IMR-90 (cell line): ENCODE results near the gene ALDH18A1. TPM values are rescaled to one million over a fixed set of nuclear protein-coding genes. Genes with fewer than 3 reads are reported as not detected.

ENCODE experiments used
- ATAC-seq: fragments of 200-7000 bp; cut with Tn5 transposase; 2 replicates; pipeline ENCODE4 v1.9.1; 2020; ENCODE audit warnings: low read depth, mild to moderate bottlenecking, moderate library complexity
- BruUV-seq: library from RNA; stranded (reverse); fragments of 400-500 nt; replicated peaks from 2 replicates; lab custom pipeline; 2021; lab: Mats Ljungman, UMichigan
- CTCF ChIA-PET: fragments of 300-600 bp; formaldehyde crosslinking; extraction: SDS; loops from one replicate; lab custom pipeline; 2021; ENCODE audit warnings: antibody characterized with exemption; lab: Yijun Ruan, JAX
- POLR2A ChIA-PET: fragments of 300-600 bp; sonication (Branson Sonifier 250); formaldehyde crosslinking; loops from one replicate; lab custom pipeline; 2022; ENCODE audit warnings: antibody characterized with exemption; ENCODE audit not compliant: unreplicated experiment; lab: Charles Lee
- DNase-seq: peaks from one replicate; pipeline ENCODE4 v3.0.0; 2013
- H2AFZ ChIP-seq: replicated peaks from 2 replicates; pipeline ENCODE3; 2013; ENCODE audit warnings: low read length, mild to moderate bottlenecking; ENCODE audit not compliant: poor library complexity
- H2AK5ac ChIP-seq: 2 replicates; pipeline ENCODE4 v1.6.1; 2013; ENCODE audit warnings: low read depth, low read length, inconsistent platforms
- H2AK9ac ChIP-seq: replicated peaks from 2 replicates; pipeline ENCODE3; 2013; ENCODE audit warnings: mild to moderate bottlenecking, low read depth, low read length, moderate library complexity; ENCODE audit not compliant: poor library complexity
- H2BK120ac ChIP-seq: 2 replicates; pipeline ENCODE4 v1.6.1; 2013; ENCODE audit warnings: low read depth, low read length, inconsistent platforms
- H2BK15ac ChIP-seq: 3 replicates; pipeline ENCODE4 v1.6.1; 2013; ENCODE audit warnings: low read depth, low read length, inconsistent platforms
- H2BK20ac ChIP-seq: 2 replicates; pipeline ENCODE4 v1.6.1; 2013; ENCODE audit warnings: low read depth, mild to moderate bottlenecking, inconsistent platforms, low read length, moderate library complexity
- H2BK5ac ChIP-seq: 2 replicates; pipeline ENCODE4 v1.6.1; 2013; ENCODE audit warnings: mild to moderate bottlenecking, low read depth, low read length, inconsistent platforms; ENCODE audit not compliant: poor library complexity, severe bottlenecking
- H3K14ac ChIP-seq: replicated peaks from 2 replicates; pipeline ENCODE4 v1.6.1; 2013; ENCODE audit warnings: low read depth, low read length, inconsistent platforms
- H3K18ac ChIP-seq: 2 replicates; pipeline ENCODE4 v1.6.1; 2013; ENCODE audit warnings: low read depth, low read length, control low read depth
- H3K23ac ChIP-seq: 2 replicates; pipeline ENCODE4 v1.6.1; 2013; ENCODE audit warnings: low read depth, low read length, inconsistent platforms
- H3K27ac ChIP-seq: 2 replicates; pipeline ENCODE4 v1.5.1; 2013; ENCODE audit warnings: mild to moderate bottlenecking, control low read depth, low read length; ENCODE audit not compliant: insufficient read depth
- H3K27me3 ChIP-seq: 2 replicates; pipeline ENCODE4 v1.6.1; 2013; ENCODE audit warnings: low read length; ENCODE audit not compliant: control insufficient read depth, insufficient read depth
- H3K36me3 ChIP-seq: 2 replicates; pipeline ENCODE4 v1.6.1; 2013; ENCODE audit warnings: low read length, mixed read lengths; ENCODE audit not compliant: control insufficient read depth, insufficient read depth
- H3K4ac ChIP-seq: 2 replicates; pipeline ENCODE4 v1.6.1; 2013; ENCODE audit warnings: low read depth, low read length, inconsistent platforms
- H3K4me1 ChIP-seq: 2 replicates; pipeline ENCODE4 v1.6.1; 2013; ENCODE audit warnings: low read length, mixed read lengths; ENCODE audit not compliant: control insufficient read depth, insufficient read depth
- H3K4me2 ChIP-seq: 2 replicates; pipeline ENCODE4 v1.6.1; 2013; ENCODE audit warnings: low read depth, mild to moderate bottlenecking, control low read depth, low read length, moderate library complexity
- H3K4me3 ChIP-seq: 2 replicates; pipeline ENCODE4 v1.5.1; 2013; ENCODE audit warnings: low read depth, mild to moderate bottlenecking, control low read depth, low read length, moderate library complexity; ENCODE audit not compliant: insufficient read depth
- H3K56ac ChIP-seq: 2 replicates; pipeline ENCODE4 v1.6.1; 2013; ENCODE audit warnings: low read length, inconsistent platforms; ENCODE audit not compliant: insufficient read depth; ENCODE audit errors: extremely low read depth
- H3K79me1 ChIP-seq, 2 experiments: 2 replicates each; pipeline ENCODE4 v1.6.1; 2013; ENCODE audit warnings: low read length in 2 of 2, inconsistent platforms in 1 of 2, low read depth in 1 of 2
- H3K9ac ChIP-seq: 2 replicates; pipeline ENCODE4 v1.6.1; 2013; ENCODE audit warnings: low read depth, low read length, control low read depth
- H3K9me1 ChIP-seq: 2 replicates; pipeline ENCODE4 v1.6.1; 2013; ENCODE audit warnings: low read length, inconsistent platforms; ENCODE audit not compliant: insufficient read depth
- H3K9me3 ChIP-seq: 2 replicates; pipeline ENCODE4 v1.6.1; 2013; ENCODE audit warnings: low read length; ENCODE audit not compliant: control insufficient read depth, insufficient read depth
- H4K20me1 ChIP-seq: 2 replicates; pipeline ENCODE4 v1.6.1; 2013; ENCODE audit warnings: low read length, inconsistent platforms; ENCODE audit not compliant: insufficient read depth
- H4K5ac ChIP-seq: 2 replicates; pipeline ENCODE4 v1.6.1; 2013; ENCODE audit warnings: mild to moderate bottlenecking, low read depth, low read length, control low read depth
- H4K8ac ChIP-seq, 2 experiments: 2 replicates each; pipeline ENCODE4 v1.6.1; 2013; ENCODE audit warnings: low read depth in 2 of 2, low read length in 2 of 2, control low read depth in 1 of 2, inconsistent platforms in 1 of 2
- H4K91ac ChIP-seq: 2 replicates; pipeline ENCODE4 v1.6.1; 2013; ENCODE audit warnings: low read depth, low read length, inconsistent platforms; ENCODE audit not compliant: insufficient read depth
- CHD1 ChIP-seq: IDR thresholded peaks from 2 replicates; pipeline ENCODE4 v1.6.1; 2012; ENCODE audit warnings: low read depth, low read length, improper control_type of control experiment
- ELK1 ChIP-seq: fragments of 150-350 bp; IDR thresholded peaks from 2 replicates; pipeline ENCODE4 v1.6.1; 2016; ENCODE audit warnings: low read depth, mild to moderate bottlenecking, low read length, moderate library complexity, borderline replicate concordance
- FOS ChIP-seq: fragments of 150-350 bp; IDR thresholded peaks from 2 replicates; pipeline ENCODE4 v1.6.1; 2016; ENCODE audit warnings: low read depth, low read length
- POLR2A ChIP-seq: IDR thresholded peaks from 2 replicates; pipeline ENCODE4 v1.6.1; 2012; ENCODE audit warnings: mild to moderate bottlenecking, low read depth, low read length
- WGBS, 2 experiments: methylation state at CpG; one replicate each; pipeline versions ENCODE4 v1.1.5 to v1.1.7; 2013; ENCODE audit warnings: missing lambda C conversion rate in 2 of 2; ENCODE audit not compliant: insufficient read length in 1 of 2; ENCODE audit errors: extremely low coverage in 2 of 2; 5-methylcytosine and 5-hydroxymethylcytosine counted together
- dilution Hi-C: fragments of 300-500 bp; cut with HindIII; formaldehyde crosslinking; loops from one replicate; pipeline ENCODE4 v1.14.3; 2018; ENCODE audit warnings: low sequenced_read_pairs; ENCODE audit not compliant: unreplicated experiment
- in situ Hi-C: fragments of 300-500 bp; cut with MboI; formaldehyde crosslinking; loops from 3 replicates; pipeline ENCODE4 v1.14.3; 2019; ENCODE audit warnings: low sequenced_read_pairs, inconsistent platforms, mixed read lengths
- intact Hi-C: fragments of 100-400 bp; cut with micrococcal nuclease; formaldehyde crosslinking; loops from 2 replicates; pipeline ENCODE4 v1.10.0; 2022
- polyA plus RNA-seq, 3 experiments: library from polyadenylated mRNA; depleted of rRNA; stranded (reverse); fragments of >200 nt; gene quantifications; 2 replicates each; pipeline ENCODE4 v1.2.3, GENCODE V29; 2012; ENCODE audit warnings: low replicate concordance in 1 of 3
- total RNA-seq: library from RNA; depleted of rRNA; stranded (reverse); fragments of >200 nt; gene quantifications from 2 replicates; pipeline ENCODE4 v1.2.3, GENCODE V29; 2012

ALDH18A1 gene
- total and polyA plus RNA-seq, 2 of the 4 experiments (the other 2 are of a cell fraction), result 93.4 to 232 TPM

DNA sequence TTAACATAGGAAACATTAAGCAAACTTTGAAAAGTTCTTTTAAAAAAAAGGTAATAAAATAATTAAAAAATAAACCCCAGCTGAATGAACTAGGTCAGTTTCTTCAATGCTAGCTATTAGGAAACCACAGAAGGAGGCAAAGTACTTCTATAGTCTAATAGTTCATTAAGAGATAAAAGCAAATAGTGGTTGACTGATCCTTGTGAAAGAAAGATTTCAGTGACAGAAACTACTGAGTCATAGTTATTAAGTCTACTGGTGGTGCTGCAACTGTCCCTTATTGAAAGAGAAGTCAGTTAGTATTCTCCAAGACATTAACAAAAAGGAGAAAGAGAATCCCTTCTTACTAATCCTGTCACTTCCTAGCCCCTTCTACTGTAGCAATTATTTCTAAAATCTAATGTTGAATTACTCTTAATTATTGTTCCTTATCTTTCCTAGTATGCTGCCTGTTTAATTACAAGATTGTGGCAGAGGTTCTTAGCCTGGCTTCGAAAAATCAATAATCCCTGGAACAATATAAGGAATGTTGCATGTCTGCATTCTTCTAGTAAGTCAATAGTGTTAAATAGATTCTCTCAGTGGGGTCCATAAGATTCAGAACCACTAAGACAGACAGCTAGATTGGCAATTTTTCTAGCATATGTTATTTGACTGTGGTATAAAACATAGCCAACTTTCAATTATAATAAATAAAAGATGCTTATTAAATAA is 19.0 kb upstream of the ALDH18A1 start:
- Histone ChIP-seq H3K56ac (no peak overlapping the region), H4K5ac (no peak overlapping the region), H2BK5ac (no peak overlapping the region), H3K23ac (no peak overlapping the region), H2AFZ (no peak overlapping the region), H3K4me2 (no peak overlapping the region), H4K20me1 (no peaks in the 10 kb centered on the region), H4K91ac (no peak overlapping the region), H3K9ac (no peak overlapping the region), H2AK5ac (no peak overlapping the region), H3K4me3 (no peak overlapping the region), H2BK120ac (no peak overlapping the region), H3K27me3 (no peaks in the 10 kb centered on the region), H3K18ac (no peak overlapping the region), H3K9me1 (no peaks in the 10 kb centered on the region; the same call in 1 of the 2 replicates), H3K14ac (no peak overlapping the region), H2BK20ac (no peak overlapping the region), H3K9me3 (no peaks in the 10 kb centered on the region), H3K36me3 (peaks cover 7% of the 10 kb centered on the region), H3K27ac (no peak overlapping the region), H3K4me1 (no peaks in the 10 kb centered on the region), H4K8ac (no peak overlapping the region), H2AK9ac (no peak overlapping the region), H2BK15ac (no peak overlapping the region), H3K79me1 (no peaks in the 10 kb centered on the region), H3K4ac (no peak overlapping the region)
- BruUV-seq, result no TSS peak
- in situ Hi-C loops, result no loop called here
- dilution Hi-C loops, result no loop called here
- ATAC-seq, result no peak
- TF ChIP-seq CHD1, result no peak
- no peak for TF ChIP-seq ELK1
- TF ChIP-seq POLR2A, result no peak
- TF ChIP-seq FOS, result no peak
- ChIA-PET POLR2A (no interaction called here), CTCF (no interaction called here)
- no peak for DNase-seq
- intact Hi-C loops, result loop anchor here (10.0 kb wide), 1 partner anchor 51 kb away; no protein-coding TSS in a partner anchor
- no CpG with 5 or more reads among the region's 1 CpG for WGBS, 2 experiments
